ENCODE measurements around the gene ZNF629. TPM values are rescaled to one million over a fixed set of nuclear protein-coding genes. Genes with fewer than 3 reads are reported as not detected.

The ZNF629 gene
- polyA plus RNA-seq, 1 donor from 2014 or later: 10.4 TPM

DNA sequence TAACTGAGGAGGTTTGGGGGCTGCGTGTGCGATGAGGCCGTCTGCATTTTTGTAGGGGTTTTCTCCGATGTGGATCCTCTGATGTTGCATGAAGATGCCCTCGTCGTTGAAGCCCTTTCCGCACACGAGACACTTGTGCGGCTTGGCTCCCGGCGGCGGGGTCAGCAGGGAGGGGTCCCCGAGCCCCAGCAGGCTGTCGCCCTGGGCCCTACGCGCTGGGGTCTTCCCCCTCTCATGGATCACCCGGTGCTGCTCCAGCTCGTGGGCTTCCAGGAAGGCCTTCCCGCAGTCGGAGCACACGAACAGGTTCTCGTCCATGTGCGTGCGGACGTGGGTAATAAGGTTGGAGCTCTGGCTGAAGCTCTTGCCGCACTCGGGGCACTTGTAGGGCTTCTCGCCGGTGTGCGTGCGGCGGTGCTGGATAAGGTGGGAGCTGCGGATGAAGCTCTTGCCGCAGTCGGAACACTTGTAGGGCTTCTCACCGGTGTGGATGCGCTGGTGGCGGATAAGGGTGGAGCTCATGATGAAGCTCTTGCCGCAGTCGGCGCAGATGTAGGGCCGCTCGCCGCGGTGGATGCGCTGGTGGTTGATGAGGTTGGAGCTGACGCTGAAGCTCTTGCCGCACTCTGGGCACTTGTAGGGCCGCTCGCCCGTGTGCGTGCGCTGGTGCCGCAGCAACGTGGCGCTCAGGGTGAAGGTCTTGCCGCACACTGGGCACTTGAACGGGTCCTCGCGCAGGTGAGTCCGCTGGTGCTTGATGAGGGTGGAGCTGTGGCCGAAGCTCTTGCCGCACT lies 4.3 kb downstream of the ZNF629 start:
- no peak overlapping the region for H3K4me2 ChIP-seq (ENCODE audit: low read length)
- no peak overlapping the region for H3K9ac ChIP-seq (ENCODE audit: low read length)
- TF ChIP-seq, protein P1, sequence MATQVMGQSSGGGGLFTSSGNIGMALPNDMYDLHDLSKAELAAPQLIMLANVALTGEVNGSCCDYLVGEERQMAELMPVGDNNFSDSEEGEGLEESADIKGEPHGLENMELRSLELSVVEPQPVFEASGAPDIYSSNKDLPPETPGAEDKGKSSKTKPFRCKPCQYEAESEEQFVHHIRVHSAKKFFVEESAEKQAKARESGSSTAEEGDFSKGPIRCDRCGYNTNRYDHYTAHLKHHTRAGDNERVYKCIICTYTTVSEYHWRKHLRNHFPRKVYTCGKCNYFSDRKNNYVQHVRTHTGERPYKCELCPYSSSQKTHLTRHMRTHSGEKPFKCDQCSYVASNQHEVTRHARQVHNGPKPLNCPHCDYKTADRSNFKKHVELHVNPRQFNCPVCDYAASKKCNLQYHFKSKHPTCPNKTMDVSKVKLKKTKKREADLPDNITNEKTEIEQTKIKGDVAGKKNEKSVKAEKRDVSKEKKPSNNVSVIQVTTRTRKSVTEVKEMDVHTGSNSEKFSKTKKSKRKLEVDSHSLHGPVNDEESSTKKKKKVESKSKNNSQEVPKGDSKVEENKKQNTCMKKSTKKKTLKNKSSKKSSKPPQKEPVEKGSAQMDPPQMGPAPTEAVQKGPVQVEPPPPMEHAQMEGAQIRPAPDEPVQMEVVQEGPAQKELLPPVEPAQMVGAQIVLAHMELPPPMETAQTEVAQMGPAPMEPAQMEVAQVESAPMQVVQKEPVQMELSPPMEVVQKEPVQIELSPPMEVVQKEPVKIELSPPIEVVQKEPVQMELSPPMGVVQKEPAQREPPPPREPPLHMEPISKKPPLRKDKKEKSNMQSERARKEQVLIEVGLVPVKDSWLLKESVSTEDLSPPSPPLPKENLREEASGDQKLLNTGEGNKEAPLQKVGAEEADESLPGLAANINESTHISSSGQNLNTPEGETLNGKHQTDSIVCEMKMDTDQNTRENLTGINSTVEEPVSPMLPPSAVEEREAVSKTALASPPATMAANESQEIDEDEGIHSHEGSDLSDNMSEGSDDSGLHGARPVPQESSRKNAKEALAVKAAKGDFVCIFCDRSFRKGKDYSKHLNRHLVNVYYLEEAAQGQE (IDR thresholded peaks at IDR 0.05; ENCODE audit: borderline replicate concordance): no peak
- TF ChIP-seq CTCF (IDR thresholded peaks at IDR 0.05; ENCODE audit: poor library complexity, severe bottlenecking) (no peak), TAF1 (IDR thresholded peaks at IDR 0.05; ENCODE audit: low read depth) (no peak), MXI1 (conservative IDR thresholded peaks at IDR 0.05; ENCODE audit: poor library complexity, severe bottlenecking) (no peak), RAD21 (conservative IDR thresholded peaks at IDR 0.05) (no peak), EP300 (conservative IDR thresholded peaks at IDR 0.05; ENCODE audit: poor library complexity, severe bottlenecking) (no peak), EZH2 (IDR thresholded peaks at IDR 0.05; ENCODE audit: borderline replicate concordance, insufficient read depth, low read length, poor library complexity, severe bottlenecking) (no peak), SMC3 (conservative IDR thresholded peaks at IDR 0.05; ENCODE audit: poor library complexity) (no peak), POLR2AphosphoS5 (IDR thresholded peaks at IDR 0.05) (no peak)
- no peak overlapping the region for H2AFZ ChIP-seq (ENCODE audit: low read depth, low read length)
- peaks cover 22% of the 10 kb centered on the region for H3K79me2 ChIP-seq (replicated peaks; ENCODE audit: insufficient read depth, low read length)
- no peak overlapping the region for H3K4me3 ChIP-seq (ENCODE audit: low read length)
- no peaks in the 10 kb centered on the region for H4K20me1 ChIP-seq (ENCODE audit: insufficient read depth)
- no peaks in the 10 kb centered on the region for H3F3A ChIP-seq (ENCODE audit: insufficient read depth, low read length, poor library complexity, severe bottlenecking)
- no peaks in the 10 kb centered on the region for H3K9me2 ChIP-seq (ENCODE audit: insufficient read depth, low read length)
- no peaks in the 10 kb centered on the region for H3K9me3 ChIP-seq (ENCODE audit: low read length)
- no peaks in the 10 kb centered on the region for H3K36me3 ChIP-seq (ENCODE audit: insufficient read depth, low read length)
- H3K27me3 ChIP-seq (ENCODE audit: insufficient read depth, low read depth, low read length): no peaks in the 10 kb centered on the region
- H3K27ac ChIP-seq (ENCODE audit: low read length): no peak overlapping the region

DNA sequence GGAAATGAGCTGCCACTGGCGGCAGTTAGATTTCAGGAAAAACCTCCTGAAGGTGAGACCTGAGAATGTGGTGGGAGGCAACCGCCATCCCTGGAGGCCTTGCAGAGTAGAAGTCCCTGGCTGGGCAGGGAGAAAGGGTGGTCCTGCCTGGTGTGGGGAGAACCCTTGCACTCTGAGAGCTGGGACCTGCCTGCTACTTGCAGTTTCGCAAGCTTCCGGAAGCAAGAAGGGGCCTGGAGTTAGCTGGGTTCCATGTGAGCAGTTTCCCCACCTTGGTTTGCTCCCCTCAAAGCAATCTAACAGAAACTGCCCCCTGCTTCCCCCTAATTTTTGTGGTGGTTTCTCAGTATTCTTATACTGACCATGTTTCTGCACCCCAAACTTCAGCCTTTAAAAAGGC lies 6.5 kb downstream of the ZNF629 start:
- no peak overlapping the region for H3K4me3 ChIP-seq (ENCODE audit: low read length)
- TF ChIP-seq RAD21 (conservative IDR thresholded peaks at IDR 0.05): no peak
- no peak for TF ChIP-seq TAF1 (IDR thresholded peaks at IDR 0.05; ENCODE audit: low read depth)
- TF ChIP-seq, protein P1 (IDR thresholded peaks at IDR 0.05; ENCODE audit: borderline replicate concordance): no peak
- TF ChIP-seq EP300 (conservative IDR thresholded peaks at IDR 0.05; ENCODE audit: poor library complexity, severe bottlenecking): no peak
- TF ChIP-seq SMC3 (conservative IDR thresholded peaks at IDR 0.05; ENCODE audit: poor library complexity): no peak
- TF ChIP-seq POLR2AphosphoS5 (IDR thresholded peaks at IDR 0.05): no peak
- TF ChIP-seq EZH2 (IDR thresholded peaks at IDR 0.05; ENCODE audit: borderline replicate concordance, insufficient read depth, low read length, poor library complexity, severe bottlenecking): no peak
- no peak for TF ChIP-seq MXI1 (conservative IDR thresholded peaks at IDR 0.05; ENCODE audit: poor library complexity, severe bottlenecking)
- no peak for TF ChIP-seq CTCF (IDR thresholded peaks at IDR 0.05; ENCODE audit: poor library complexity, severe bottlenecking)
- no peaks in the 10 kb centered on the region for H3K36me3 ChIP-seq (ENCODE audit: insufficient read depth, low read length)
- H3K79me2 ChIP-seq (replicated peaks; ENCODE audit: insufficient read depth, low read length): peaks cover 9% of the 10 kb centered on the region
- H3K9ac ChIP-seq (ENCODE audit: low read length): no peak overlapping the region
- no peaks in the 10 kb centered on the region for H3K9me2 ChIP-seq (ENCODE audit: insufficient read depth, low read length)
- no peak overlapping the region for H3K4me2 ChIP-seq (ENCODE audit: low read length)
- H3K27ac ChIP-seq (ENCODE audit: low read length): no peak overlapping the region
- H3K9me3 ChIP-seq (ENCODE audit: low read length): no peaks in the 10 kb centered on the region
- H4K20me1 ChIP-seq (ENCODE audit: insufficient read depth): no peaks in the 10 kb centered on the region
- H2AFZ ChIP-seq (ENCODE audit: low read depth, low read length): no peak overlapping the region
- no peaks in the 10 kb centered on the region for H3K27me3 ChIP-seq (ENCODE audit: insufficient read depth, low read depth, low read length)
- no peaks in the 10 kb centered on the region for H3F3A ChIP-seq (ENCODE audit: insufficient read depth, low read length, poor library complexity, severe bottlenecking)
